ENCODE results near the gene COX18. TPM values are rescaled to one million over a fixed set of nuclear protein-coding genes. Genes with fewer than 3 reads are reported as not detected.

COX18 gene
- polyA plus RNA-seq, 1 donor from 2014 or later: 30.2 TPM

GRCh38 chr4:73006286-73006990, 63.1 kb downstream of the COX18 start:
- H3K27me3 ChIP-seq (ENCODE audit: insufficient read depth, low read depth, low read length): no peaks in the 10 kb centered on the region
- no peak overlapping the region for H3K4me2 ChIP-seq (ENCODE audit: low read length)
- TF ChIP-seq, protein P1, sequence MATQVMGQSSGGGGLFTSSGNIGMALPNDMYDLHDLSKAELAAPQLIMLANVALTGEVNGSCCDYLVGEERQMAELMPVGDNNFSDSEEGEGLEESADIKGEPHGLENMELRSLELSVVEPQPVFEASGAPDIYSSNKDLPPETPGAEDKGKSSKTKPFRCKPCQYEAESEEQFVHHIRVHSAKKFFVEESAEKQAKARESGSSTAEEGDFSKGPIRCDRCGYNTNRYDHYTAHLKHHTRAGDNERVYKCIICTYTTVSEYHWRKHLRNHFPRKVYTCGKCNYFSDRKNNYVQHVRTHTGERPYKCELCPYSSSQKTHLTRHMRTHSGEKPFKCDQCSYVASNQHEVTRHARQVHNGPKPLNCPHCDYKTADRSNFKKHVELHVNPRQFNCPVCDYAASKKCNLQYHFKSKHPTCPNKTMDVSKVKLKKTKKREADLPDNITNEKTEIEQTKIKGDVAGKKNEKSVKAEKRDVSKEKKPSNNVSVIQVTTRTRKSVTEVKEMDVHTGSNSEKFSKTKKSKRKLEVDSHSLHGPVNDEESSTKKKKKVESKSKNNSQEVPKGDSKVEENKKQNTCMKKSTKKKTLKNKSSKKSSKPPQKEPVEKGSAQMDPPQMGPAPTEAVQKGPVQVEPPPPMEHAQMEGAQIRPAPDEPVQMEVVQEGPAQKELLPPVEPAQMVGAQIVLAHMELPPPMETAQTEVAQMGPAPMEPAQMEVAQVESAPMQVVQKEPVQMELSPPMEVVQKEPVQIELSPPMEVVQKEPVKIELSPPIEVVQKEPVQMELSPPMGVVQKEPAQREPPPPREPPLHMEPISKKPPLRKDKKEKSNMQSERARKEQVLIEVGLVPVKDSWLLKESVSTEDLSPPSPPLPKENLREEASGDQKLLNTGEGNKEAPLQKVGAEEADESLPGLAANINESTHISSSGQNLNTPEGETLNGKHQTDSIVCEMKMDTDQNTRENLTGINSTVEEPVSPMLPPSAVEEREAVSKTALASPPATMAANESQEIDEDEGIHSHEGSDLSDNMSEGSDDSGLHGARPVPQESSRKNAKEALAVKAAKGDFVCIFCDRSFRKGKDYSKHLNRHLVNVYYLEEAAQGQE (IDR thresholded peaks at IDR 0.05; ENCODE audit: borderline replicate concordance): no peak
- TF ChIP-seq RAD21 (conservative IDR thresholded peaks at IDR 0.05) (no peak), EP300 (conservative IDR thresholded peaks at IDR 0.05; ENCODE audit: poor library complexity, severe bottlenecking) (no peak), TAF1 (IDR thresholded peaks at IDR 0.05; ENCODE audit: low read depth) (no peak), SMC3 (conservative IDR thresholded peaks at IDR 0.05; ENCODE audit: poor library complexity) (no peak), MXI1 (conservative IDR thresholded peaks at IDR 0.05; ENCODE audit: poor library complexity, severe bottlenecking) (no peak), POLR2AphosphoS5 (IDR thresholded peaks at IDR 0.05) (no peak), EZH2 (IDR thresholded peaks at IDR 0.05; ENCODE audit: borderline replicate concordance, insufficient read depth, low read length, poor library complexity, severe bottlenecking) (no peak)
- TF ChIP-seq, protein P2, sequence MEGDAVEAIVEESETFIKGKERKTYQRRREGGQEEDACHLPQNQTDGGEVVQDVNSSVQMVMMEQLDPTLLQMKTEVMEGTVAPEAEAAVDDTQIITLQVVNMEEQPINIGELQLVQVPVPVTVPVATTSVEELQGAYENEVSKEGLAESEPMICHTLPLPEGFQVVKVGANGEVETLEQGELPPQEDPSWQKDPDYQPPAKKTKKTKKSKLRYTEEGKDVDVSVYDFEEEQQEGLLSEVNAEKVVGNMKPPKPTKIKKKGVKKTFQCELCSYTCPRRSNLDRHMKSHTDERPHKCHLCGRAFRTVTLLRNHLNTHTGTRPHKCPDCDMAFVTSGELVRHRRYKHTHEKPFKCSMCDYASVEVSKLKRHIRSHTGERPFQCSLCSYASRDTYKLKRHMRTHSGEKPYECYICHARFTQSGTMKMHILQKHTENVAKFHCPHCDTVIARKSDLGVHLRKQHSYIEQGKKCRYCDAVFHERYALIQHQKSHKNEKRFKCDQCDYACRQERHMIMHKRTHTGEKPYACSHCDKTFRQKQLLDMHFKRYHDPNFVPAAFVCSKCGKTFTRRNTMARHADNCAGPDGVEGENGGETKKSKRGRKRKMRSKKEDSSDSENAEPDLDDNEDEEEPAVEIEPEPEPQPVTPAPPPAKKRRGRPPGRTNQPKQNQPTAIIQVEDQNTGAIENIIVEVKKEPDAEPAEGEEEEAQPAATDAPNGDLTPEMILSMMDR (IDR thresholded peaks at IDR 0.05; ENCODE audit: poor library complexity, severe bottlenecking): no peak
- no peak overlapping the region for H3K9ac ChIP-seq (ENCODE audit: low read length)
- no peaks in the 10 kb centered on the region for H3K79me2 ChIP-seq (replicated peaks; ENCODE audit: insufficient read depth, low read length)
- no peaks in the 10 kb centered on the region for H3F3A ChIP-seq (ENCODE audit: insufficient read depth, low read length, poor library complexity, severe bottlenecking)
- H3K9me2 ChIP-seq (ENCODE audit: insufficient read depth, low read length): no peaks in the 10 kb centered on the region
- H3K4me3 ChIP-seq (ENCODE audit: low read length): no peak overlapping the region
- H4K20me1 ChIP-seq (ENCODE audit: insufficient read depth): no peaks in the 10 kb centered on the region
- no peak overlapping the region for H3K27ac ChIP-seq (ENCODE audit: low read length)
- H3K36me3 ChIP-seq (ENCODE audit: insufficient read depth, low read length): no peaks in the 10 kb centered on the region
- no peak overlapping the region for H2AFZ ChIP-seq (ENCODE audit: low read depth, low read length)
- no peaks in the 10 kb centered on the region for H3K9me3 ChIP-seq (ENCODE audit: low read length)

DNA sequence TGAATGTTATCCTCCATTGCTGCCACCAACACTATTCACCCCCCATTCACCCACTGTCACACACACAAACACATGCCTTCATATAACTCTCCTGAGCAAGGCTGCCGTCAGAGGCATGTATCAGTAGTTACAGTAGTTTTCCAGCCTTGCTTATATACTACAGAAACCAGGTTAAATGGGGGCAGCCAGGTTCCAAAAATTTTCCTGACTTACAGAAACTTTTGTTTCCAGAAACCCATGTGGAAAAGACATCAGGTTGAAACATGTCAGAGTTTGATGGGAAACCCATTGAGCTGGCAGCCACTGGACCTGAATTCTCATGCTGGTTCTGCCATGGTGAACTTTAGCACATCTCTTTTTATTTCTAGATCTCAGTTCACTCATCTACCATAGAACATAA, 64.0 kb downstream of the COX18 start:
- Histone ChIP-seq H3K27me3 (ENCODE audit: insufficient read depth, low read depth, low read length) (no peaks in the 10 kb centered on the region), H3K27ac (ENCODE audit: low read length) (no peak overlapping the region), H4K20me1 (ENCODE audit: insufficient read depth) (no peaks in the 10 kb centered on the region), H2AFZ (ENCODE audit: low read depth, low read length) (no peak overlapping the region), H3K4me2 (ENCODE audit: low read length) (no peak overlapping the region), H3K36me3 (ENCODE audit: insufficient read depth, low read length) (no peaks in the 10 kb centered on the region), H3K9me3 (ENCODE audit: low read length) (no peaks in the 10 kb centered on the region), H3K9me2 (ENCODE audit: insufficient read depth, low read length) (no peaks in the 10 kb centered on the region), H3K9ac (ENCODE audit: low read length) (no peak overlapping the region), H3K4me3 (ENCODE audit: low read length) (no peak overlapping the region), H3K79me2 (replicated peaks; ENCODE audit: insufficient read depth, low read length) (no peaks in the 10 kb centered on the region), H3F3A (ENCODE audit: insufficient read depth, low read length, poor library complexity, severe bottlenecking) (no peaks in the 10 kb centered on the region)
- TF ChIP-seq, protein P1 (IDR thresholded peaks at IDR 0.05; ENCODE audit: borderline replicate concordance): no peak
- TF ChIP-seq, protein P2 (IDR thresholded peaks at IDR 0.05; ENCODE audit: poor library complexity, severe bottlenecking): no peak
- TF ChIP-seq SMC3 (conservative IDR thresholded peaks at IDR 0.05; ENCODE audit: poor library complexity): no peak
- TF ChIP-seq EZH2 (IDR thresholded peaks at IDR 0.05; ENCODE audit: borderline replicate concordance, insufficient read depth, low read length, poor library complexity, severe bottlenecking): no peak
- no peak for TF ChIP-seq POLR2AphosphoS5 (IDR thresholded peaks at IDR 0.05)
- no peak for TF ChIP-seq TAF1 (IDR thresholded peaks at IDR 0.05; ENCODE audit: low read depth)
- no peak for TF ChIP-seq RAD21 (conservative IDR thresholded peaks at IDR 0.05)
- TF ChIP-seq EP300 (conservative IDR thresholded peaks at IDR 0.05; ENCODE audit: poor library complexity, severe bottlenecking): no peak
- TF ChIP-seq MXI1 (conservative IDR thresholded peaks at IDR 0.05; ENCODE audit: poor library complexity, severe bottlenecking): no peak

Data from neural cell (in vitro differentiated cells).